Bronchial smooth muscle cell (primary cell): ENCODE results near the gene SCN9A. TPM values are rescaled to one million over a fixed set of nuclear protein-coding genes. Genes with fewer than 3 reads are reported as not detected.

Experiments
- total RNA-seq: library from RNA; depleted of rRNA; stranded (reverse); fragments of >200 nt; gene quantifications from 2 replicates; pipeline ENCODE4 v1.2.1, GENCODE V29; 2014

SCN9A gene
- 5.2 and 12.1 TPM in 2 replicates for total RNA-seq

DNA sequence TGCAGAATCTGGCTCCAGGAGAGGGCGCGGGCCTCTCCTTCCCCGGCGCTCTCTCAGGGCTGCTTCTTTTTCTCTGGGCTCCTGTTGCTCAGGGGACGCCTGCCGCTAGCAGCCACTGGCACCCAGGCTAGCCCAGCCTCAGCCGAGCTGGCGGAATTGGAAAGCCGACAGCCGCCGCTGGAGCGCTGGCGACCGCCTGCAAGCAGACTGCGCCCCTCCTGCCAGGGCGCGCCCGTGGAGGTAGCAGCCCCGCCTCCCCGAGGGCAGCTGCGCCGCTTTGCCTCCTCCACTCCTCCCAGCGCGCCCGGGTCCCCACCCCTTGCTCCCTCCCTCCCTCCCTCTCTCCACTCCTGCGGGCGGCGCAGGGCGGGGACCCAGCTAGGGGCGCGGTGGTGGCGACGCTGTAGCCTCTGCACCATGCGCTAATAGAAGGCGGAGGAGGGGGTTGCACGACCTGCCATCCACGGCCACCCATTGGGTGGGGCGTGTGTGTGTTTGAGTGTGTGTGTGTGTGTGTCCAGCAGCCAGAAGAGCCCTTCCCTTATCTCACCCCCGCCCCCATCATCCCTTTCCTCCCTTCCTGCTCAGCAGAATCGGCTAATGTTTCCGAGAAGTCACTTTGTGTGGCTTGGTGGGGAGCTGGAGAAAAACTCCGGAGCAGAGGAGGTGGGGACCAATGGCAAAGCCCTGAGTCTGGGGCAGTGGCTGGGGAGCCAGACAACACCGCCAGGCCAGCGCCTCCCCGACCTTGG is at the start of gene SCN9A:
Gene SCN9A, minus strand, starts transcription at position 209 of the 752 bp plus-strand sequence. CDS start 64,188 bp downstream, outside the sequence.

Other genes with a start within 250 kb of the SCN9A start
- gene SCN1A, start 247.9 kb downstream of the SCN9A start, total RNA-seq = 0.09 and 0.47 TPM in 2 replicates
- gene SCN7A, start 118.3 kb upstream of the SCN9A start, total RNA-seq = 9.5 and 14.3 TPM in 2 replicates